PC-9 (cell line): ENCODE data around the gene SCARB1.

Experiments
- CTCF ChIP-seq: fragments of 200-600 bp; sonication (generic); conservative IDR thresholded peaks from 2 replicates; pipeline ENCODE4 v1.6.1; 2017; ENCODE audit warnings: mixed run types, antibody characterized with exemption, mild to moderate bottlenecking, moderate library complexity
- EZH2 ChIP-seq: fragments of 200-600 bp; sonication (generic); IDR thresholded peaks from 2 replicates; pipeline ENCODE4 v1.8.0; 2017; ENCODE audit warnings: antibody characterized with exemption, low read depth

- TF ChIP-seq CTCF (no peak), EZH2 (no peak)
Observed at GRCh38 chr12:124745891-124746570, 117.6 kb downstream of the SCARB1 start.
